Left ventricle myocardium inferior (tissue), 1 donor: Measurements from ENCODE around the gene UCN. TPM values are rescaled to one million over a fixed set of nuclear protein-coding genes. Genes with fewer than 3 reads are reported as not detected.

Experiments used
- DNase-seq: peaks from one replicate; pipeline ENCODE4 v3.0.0-alpha.2; 2020
- H3K27ac ChIP-seq: fragments of 200-600 bp; replicated peaks from 2 replicates; pipeline ENCODE4 v1.8.0; 2021
- H3K27me3 ChIP-seq: fragments of 200-600 bp; 2 replicates; pipeline ENCODE4 v1.8.0; 2021; ENCODE audit warnings: low read depth
- H3K36me3 ChIP-seq: fragments of 200-600 bp; 2 replicates; pipeline ENCODE4 v1.8.0; 2021
- H3K4me1 ChIP-seq: fragments of 200-600 bp; 2 replicates; pipeline ENCODE4 v1.8.0; 2021
- H3K4me3 ChIP-seq: fragments of 200-600 bp; 2 replicates; pipeline ENCODE4 v1.8.0; 2021; ENCODE audit warnings: mild to moderate bottlenecking, moderate library complexity
- H3K9me3 ChIP-seq: fragments of 200-600 bp; replicated peaks from 2 replicates; pipeline ENCODE4 v1.8.0; 2021
- CTCF ChIP-seq: fragments of 200-600 bp; IDR thresholded peaks from 2 replicates; pipeline ENCODE4 v1.8.0; 2021; ENCODE audit warnings: antibody characterized with exemption, mild to moderate bottlenecking, borderline replicate concordance
- intact Hi-C: fragments of 100-400 bp; cut with micrococcal nuclease; formaldehyde crosslinking; loops from one replicate; pipeline ENCODE4 v1.11.0; 2022
- total RNA-seq: library from RNA; stranded (reverse); fragmentation: NEBNext Ultra II Directional; extraction: Animal tissue kit (Norgen Biotek cat#: 25700); gene quantifications from one replicate; pipeline ENCODE4 v1.2.1, GENCODE V29; 2021
- donor health status: DM: no; HTN: yes; CAD: no; lungs with severe emphysema.

The UCN gene
- total RNA-seq, 1 donor from 2014 or later, result 1.5 TPM

DNA sequence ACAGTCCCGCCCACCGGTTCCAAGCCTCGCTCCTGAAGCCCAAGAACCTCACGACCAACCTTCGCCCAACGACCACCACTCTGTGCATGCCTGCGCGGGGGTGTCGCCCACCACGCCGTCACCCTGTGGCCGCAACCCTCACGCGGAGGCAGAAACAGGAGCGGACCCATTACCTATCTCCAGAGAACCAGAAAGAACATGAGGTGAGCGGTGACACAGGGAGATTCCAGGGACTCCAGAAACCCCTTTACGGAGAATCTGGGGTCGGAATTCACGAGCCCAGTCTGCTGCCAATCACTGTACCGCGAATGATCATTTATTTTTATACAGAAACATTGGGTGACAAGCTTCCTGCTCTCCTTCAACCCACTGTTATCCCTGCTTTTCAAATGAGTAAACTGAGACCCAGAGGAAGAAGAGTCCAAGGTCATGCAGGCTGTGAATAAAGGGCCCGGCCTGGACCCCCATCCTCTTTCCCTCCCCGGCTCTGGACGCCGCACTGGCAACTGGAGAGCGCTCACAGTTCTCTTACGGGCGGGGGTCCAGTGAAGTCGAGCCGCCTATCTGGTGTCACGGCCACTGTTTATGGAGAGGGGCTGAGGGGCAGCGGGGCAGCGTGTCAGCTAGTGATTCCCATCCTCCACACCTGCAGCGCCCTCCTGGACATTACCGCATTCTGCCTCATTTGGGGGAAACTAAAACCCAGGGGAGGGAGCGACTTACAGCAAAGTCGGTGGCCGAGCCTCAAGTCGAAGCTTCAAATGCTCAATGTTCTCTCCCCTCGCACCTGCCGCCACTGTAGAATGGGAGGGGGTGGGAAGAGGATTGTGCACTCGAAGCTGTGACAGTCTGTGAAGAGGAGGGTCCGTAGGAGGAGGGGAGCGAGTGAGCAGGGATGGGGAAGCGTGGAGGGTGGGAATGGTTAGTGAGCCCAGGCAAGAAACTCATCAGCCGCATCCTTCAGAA is 44.7 kb downstream of the UCN start:
- intact Hi-C loops, result no loop called here
- Histone ChIP-seq H3K9me3 (no peaks in the 10 kb centered on the region), H3K27me3 (peaks cover 98% of the 10 kb centered on the region), H3K4me1 (peaks cover 44% of the 10 kb centered on the region), H3K36me3 (no peaks in the 10 kb centered on the region), H3K4me3 (peak overlapping the region; percentile 78), H3K27ac (no peak overlapping the region)
- TF ChIP-seq CTCF, result no peak
- no peak for DNase-seq

- H3K9me3 ChIP-seq, result no peaks in the 10 kb centered on the region
- H3K36me3 ChIP-seq, result no peaks in the 10 kb centered on the region
- H3K27ac ChIP-seq, result no peak within 1 kb of the TSS
- intact Hi-C loops, result no loop called here
- peaks cover 42% of the 10 kb centered on the region for H3K4me1 ChIP-seq
- TF ChIP-seq CTCF, result no peak
- peak; percentile 67 for DNase-seq
- H3K4me3 ChIP-seq, result peak within 1 kb of the TSS; percentile 78
- H3K27me3 ChIP-seq, result peaks cover 98% of the 10 kb centered on the region
Observed at GRCh38 chr2:27262379-27263286, 45.6 kb downstream of the UCN start, which contains the start of gene SLC30A3. Gene SLC30A3, minus strand, starts transcription at chr2:27263047. Its CDS starts 141 bp downstream, at chr2:27262906.

GRCh38 chr2:27261926-27262298 is 46.3 kb downstream of the UCN start:
- no peak for DNase-seq
- Histone ChIP-seq H3K4me3 (peak overlapping the region; percentile 78), H3K4me1 (peaks cover 42% of the 10 kb centered on the region), H3K9me3 (no peaks in the 10 kb centered on the region), H3K36me3 (no peaks in the 10 kb centered on the region), H3K27ac (no peak overlapping the region), H3K27me3 (peaks cover 98% of the 10 kb centered on the region)
- no peak for TF ChIP-seq CTCF
- intact Hi-C loops, result no loop called here

DNA sequence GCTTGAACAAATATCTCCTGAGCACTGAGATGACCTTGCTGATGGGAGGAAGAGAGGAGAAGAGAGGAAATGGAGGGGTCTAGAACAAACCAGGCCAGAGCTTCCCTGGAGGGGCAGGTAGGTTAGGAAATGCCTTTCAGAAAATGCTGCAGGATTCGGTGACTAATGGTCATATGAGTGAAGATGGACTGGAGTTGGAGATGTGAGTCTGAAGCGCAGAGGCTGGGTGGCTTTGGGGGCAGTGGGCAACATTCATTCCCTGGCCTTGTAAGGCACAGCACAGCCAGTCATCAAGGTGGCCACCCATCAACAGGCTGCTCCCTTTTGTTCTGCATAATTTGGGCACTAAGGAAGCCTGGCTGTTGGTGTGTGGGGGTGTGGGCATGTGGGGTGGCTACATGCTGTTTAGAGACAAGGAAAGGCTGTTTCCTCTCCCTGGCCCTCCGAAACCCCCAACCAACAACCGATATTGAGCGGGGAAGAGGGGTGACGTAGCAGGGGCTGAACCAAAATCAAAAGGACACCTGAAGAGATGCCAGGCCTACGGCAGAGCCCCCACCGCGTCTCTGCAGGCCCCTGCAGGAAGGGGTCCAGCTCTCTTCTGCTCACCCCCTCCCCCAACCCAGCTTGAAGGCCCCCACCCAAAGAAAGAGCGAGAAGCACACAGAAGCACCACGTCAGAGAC is 46.9 kb downstream of the UCN start:
- Histone ChIP-seq H3K9me3 (no peaks in the 10 kb centered on the region), H3K4me1 (peaks cover 42% of the 10 kb centered on the region), H3K4me3 (peak overlapping the region; percentile 78), H3K27me3 (peaks cover 98% of the 10 kb centered on the region), H3K27ac (no peak overlapping the region), H3K36me3 (no peaks in the 10 kb centered on the region)
- no peak for TF ChIP-seq CTCF
- intact Hi-C loops, result no loop called here
- DNase-seq, result no peak

DNA sequence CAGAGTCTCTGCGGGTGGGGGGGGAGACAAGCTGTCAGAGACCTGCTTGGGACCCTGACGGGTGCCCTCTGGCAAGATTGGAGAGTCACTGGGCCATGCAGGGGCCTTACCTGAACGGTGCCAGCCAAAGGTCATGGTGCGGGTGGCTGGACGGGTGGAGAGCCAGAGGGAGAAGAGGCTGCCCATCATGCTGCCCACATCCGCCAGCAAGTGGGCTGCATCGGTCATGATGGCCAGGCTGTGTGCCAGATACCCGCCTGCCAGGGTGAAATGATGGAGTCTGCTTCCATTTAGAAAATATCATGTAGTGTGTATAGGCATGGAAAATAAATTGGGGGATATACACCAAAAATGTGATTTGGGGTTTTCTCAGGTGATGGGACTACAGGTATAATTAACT is 50.2 kb downstream of the UCN start:
- H3K36me3 ChIP-seq, result no peaks in the 10 kb centered on the region
- H3K27me3 ChIP-seq, result peaks cover 95% of the 10 kb centered on the region
- no peak for DNase-seq
- H3K4me1 ChIP-seq, result peaks cover 14% of the 10 kb centered on the region
- intact Hi-C loops, result no loop called here
- H3K9me3 ChIP-seq, result no peaks in the 10 kb centered on the region
- no peak overlapping the region for H3K27ac ChIP-seq
- H3K4me3 ChIP-seq, result no peak overlapping the region
- TF ChIP-seq CTCF, result no peak
